HG02852 (cell line): Measurements from ENCODE around the gene SMYD2.
A peak's percentile ranks its signal among the peaks of the same experiment; 100 is the strongest.
"Not testable (repeated sequence)": the region's sequence is repeated elsewhere in the genome, so short reads cannot be mapped to it uniquely, and the experiment has no call there.

Source experiments
- ATAC-seq: cut with Tn5 transposase; IDR thresholded peaks from one replicate; pipeline ENCODE4 v1.9.1; 2021; ENCODE audit warnings: mild to moderate bottlenecking, moderate library complexity; ENCODE audit not compliant: unreplicated experiment

Gene SMYD2

DNA sequence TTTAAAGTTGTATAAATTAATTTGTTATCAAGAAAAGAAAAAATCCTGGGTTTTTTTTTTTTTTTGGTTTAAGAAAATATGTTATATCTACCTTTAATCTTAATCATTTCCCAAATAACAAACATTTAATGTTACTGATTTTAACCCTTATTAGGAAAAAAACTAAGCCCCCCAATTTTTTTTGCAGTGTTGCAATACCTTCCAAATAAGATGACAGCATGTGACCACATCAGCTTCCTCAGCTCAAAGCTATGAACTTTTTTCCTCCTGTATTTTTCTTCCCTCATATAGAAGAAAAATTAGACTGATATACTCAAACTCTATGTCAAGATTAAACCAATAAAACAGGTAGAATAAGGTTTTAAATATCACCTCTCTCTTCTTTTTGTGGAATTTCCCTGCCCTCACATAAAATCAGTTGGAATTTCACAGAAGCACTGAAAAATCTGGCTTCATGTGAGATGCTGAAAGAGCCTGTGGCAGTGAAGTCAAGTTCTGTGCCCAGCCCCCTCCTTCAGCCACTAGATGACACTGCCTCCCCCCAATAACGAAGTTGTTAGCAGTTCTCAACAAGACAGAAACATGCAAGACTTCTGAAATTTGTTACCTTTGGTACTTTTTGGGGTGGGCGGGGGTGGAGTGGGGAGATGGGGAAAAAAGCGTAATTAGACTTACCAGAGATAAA lies 9.6 kb upstream of the SMYD2 start:
- ATAC-seq = no peak

DNA sequence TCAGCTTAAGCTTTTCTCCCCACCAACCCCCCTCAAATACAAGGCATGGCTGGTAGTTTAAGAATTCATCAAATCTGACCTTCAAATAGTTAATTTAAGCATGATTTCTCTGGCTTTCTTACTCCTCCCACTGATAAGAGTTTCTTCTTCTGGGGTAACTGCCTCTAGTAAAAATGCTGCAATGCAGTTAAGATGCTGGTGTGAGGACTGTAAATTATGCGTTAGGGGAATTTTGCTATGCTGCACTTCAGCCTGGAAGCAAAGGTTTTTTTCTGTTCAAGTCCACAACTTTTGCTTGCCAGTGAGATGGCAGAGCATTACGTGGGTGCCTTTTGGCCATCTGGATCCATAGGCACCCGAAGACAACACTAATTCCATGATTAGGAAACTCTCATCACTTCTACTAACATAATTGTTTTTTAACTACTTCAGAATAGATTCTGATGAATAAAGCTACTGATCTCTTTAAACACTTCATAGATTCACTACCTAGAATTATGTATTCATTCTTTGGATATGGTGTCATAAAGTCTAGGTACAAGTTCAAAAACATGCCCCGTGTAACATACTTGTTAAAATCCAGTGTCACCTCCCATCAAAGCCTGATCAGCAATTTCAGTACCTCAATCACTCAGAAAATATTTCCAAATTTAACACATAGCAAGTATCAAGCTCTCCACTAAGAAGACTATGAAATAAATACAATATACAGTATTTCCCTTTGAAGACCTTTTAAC lies 8.8 kb upstream of the SMYD2 start:
- no peak for ATAC-seq

DNA sequence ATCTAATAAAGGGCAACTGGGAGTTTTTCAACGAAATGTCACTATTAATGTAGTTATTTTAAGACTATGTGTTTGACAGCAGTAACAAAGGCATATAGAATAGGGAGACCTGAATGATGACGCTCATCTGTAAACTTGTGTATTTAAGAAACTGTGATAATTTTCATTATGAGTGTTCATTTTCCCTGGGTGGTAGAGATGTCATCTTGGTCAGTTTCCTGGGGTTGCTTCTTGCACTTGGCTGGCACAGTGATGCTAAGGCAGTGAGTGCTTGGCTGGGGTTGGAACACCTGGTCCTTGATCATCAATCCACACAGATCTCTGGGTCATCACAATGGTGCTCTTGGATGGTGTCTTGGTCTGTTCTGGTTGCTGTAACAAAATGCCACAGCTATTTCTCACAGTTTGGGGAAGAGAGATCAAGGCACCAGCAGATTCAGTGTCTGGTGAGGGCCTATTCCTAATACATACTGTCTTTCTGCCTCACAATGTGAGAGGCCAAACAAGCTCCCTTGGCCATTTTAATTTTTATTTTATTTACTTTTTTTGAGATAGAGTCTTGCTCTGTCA lies 7.9 kb upstream of the SMYD2 start:
- no peak for ATAC-seq

DNA sequence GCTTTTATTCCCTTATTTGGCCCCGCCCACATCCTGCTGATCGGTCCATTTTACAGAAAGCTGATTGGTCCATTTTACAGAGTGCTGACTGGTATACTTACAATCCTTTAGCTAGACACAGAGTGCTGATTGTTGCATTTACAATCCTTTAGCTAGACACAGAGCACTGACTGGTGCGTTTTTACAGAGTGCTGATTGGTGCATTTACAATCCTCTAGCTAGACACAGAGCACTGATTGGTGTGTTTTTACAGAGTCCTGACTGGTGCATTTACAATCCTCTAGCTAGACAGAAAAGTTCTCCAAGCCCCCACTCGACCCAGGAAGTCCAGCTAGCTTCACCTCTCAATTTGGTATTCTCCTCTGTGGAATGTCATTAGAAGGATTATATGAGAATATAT lies 5.3 kb upstream of the SMYD2 start:
- not testable (repeated sequence) for ATAC-seq

DNA sequence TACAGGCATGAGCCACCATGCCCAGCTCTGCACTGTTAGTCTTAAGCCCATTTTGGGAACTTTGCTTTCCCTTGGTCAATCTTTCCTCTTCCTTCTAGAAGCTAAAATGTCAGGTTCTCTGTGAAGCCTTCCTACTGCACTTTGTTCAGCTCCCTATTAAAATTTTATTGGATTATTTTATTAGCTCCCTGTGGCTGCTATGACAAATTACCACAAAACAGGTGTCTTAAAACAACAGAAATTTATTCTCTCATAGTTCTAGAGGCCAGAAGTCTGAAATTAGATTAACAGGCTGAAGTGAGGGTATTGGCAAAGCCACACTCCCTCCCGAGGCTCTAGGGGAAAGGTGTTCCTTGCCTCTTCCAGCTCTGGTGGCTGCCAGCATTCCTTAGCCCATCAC lies 4.2 kb upstream of the SMYD2 start:
- no peak for ATAC-seq

DNA sequence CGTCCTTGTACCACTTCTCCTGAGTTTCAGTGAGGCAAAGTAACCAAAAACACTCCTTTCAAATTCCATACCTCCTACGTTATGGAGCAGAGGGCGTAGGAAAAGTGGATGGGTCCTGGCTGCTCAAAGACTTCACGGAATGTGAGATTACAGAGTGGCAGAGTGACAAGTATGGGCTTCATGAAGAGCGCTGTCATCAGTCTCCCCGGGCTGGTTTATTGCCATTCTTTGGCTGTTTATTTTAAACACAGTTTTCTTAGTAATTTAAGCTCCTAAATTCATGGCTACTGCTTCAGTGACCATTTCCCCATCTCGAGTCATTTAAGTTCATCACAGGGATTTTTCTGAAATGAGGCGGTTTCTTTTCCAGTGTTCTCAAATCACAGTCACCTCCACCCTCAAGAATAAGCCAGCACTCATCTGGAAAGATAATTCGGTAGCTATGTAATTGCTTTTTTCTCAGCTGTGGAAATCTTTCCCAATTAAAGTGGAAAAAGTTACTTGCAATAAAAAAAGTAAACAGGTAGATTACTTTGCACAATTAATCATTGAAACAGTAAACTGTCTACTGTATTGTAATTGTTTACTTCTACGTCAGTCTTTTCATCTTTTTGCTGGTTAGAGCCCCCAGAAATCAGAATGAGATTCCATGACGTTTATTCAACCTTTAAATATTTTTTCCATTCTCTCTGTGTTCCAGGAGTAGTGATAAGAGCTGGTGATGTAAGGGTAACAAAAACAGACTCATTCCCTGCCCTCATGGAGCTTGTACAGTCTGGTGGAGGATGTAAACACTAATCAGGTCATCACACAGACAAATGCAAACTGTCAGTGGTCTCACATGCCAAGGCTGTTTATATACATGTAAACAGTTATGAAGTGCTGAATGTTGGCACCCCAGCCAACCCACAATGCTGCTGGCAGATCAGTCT lies 3.0 kb upstream of the SMYD2 start:
- no peak for ATAC-seq

DNA sequence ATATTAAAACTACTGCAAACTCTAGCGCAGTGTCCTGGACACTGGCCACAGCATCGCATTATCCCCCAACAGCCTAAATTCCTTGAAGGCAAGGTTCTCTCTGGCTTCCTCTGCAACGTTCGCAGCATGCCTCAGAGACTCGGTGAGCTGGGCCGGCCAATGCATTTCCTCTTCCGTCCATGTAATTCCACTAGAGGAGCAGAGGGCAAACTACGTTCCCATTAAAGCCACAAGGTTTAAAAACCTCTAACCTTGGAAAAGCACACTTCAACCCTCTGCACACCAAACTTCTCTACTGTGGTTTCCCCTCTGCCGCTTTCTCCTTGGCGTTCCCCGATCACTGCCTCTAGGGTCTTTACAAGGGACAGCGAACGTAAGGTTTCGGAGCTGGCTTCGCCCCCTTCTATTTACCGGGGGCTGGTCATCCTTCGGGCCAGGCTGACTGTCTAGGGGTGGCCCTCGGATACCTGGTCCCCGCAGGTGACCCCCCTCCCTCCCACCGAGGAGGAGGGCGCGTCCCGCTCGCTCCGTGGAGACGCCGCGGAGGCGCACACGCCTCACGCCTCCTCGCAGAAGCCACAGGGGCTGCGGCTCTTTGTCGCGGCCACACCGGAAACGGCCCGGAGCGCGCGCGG lies 456 bp upstream of the SMYD2 start:
- peak; percentile 8 for ATAC-seq

DNA sequence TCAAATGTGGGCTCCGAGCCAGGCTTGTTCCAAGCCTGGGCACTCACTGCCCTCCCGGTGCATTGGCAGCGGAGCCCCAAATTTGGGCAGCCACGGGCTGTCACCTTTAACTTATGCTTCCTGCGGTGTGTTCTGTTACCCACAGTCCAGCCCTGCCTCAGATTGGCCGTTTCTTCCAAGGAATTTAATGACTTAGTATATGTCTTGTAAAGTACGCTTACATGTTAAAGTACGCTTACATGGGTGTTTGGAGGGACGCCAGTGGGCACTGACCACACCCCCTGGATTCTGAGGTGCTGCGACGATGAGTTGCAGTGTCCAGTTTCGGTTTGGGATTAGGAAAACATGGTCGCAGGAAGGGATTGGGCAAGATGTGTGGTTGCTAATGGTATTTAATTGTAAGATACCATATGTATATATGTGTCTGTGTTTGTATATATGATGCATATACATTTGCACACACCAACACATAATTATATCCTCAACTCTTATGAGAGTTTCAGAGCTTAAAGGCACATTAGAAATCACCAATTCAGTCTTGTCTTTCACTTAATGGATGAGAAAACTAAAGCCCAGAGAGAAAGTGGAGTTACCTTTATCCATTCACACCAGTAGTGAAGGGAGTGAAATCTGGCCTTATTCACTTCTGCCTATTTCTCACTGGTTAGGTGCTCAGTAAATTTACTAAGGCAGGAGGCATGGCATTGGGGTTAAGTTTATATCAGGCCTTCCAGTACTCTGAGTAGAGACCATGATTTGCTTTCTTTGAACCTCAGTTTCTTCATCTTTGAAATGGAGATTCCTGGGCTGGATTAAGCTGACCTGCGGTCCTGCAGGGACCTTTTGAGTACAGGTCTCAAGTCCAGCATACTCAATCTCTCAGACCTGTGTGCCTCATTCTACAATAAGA lies 1.0 kb downstream of the SMYD2 start:
- no peak for ATAC-seq

DNA sequence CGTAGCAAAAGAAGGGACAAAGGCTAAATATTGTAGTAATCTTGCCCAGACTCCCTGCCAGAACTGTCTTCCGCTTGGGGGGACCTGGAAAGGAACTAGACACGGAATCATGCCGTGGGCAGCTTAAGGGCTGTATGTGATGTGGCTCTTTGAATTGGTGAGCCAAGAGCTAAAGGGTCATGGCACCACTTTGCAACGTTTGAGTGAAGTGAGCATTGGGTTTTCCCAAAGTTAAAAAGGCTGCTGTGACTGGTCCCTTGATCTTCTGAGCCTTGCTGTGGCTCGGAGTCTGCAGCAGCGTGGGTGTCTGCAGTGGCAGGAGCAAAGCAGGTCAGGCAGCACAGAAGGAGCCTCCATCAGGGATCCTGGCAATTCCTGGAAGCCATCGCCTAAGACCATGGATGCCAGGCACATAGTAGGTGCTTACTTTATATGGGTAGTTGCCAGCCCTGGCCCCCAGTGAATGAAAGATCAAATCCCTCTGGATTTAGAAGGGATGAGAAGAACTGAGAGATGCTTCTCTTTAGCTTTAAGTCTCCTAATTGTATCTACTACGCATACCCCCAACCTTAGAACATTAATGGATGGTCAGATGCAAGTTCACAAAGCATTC lies 1.8 kb downstream of the SMYD2 start:
- no peak for ATAC-seq

DNA sequence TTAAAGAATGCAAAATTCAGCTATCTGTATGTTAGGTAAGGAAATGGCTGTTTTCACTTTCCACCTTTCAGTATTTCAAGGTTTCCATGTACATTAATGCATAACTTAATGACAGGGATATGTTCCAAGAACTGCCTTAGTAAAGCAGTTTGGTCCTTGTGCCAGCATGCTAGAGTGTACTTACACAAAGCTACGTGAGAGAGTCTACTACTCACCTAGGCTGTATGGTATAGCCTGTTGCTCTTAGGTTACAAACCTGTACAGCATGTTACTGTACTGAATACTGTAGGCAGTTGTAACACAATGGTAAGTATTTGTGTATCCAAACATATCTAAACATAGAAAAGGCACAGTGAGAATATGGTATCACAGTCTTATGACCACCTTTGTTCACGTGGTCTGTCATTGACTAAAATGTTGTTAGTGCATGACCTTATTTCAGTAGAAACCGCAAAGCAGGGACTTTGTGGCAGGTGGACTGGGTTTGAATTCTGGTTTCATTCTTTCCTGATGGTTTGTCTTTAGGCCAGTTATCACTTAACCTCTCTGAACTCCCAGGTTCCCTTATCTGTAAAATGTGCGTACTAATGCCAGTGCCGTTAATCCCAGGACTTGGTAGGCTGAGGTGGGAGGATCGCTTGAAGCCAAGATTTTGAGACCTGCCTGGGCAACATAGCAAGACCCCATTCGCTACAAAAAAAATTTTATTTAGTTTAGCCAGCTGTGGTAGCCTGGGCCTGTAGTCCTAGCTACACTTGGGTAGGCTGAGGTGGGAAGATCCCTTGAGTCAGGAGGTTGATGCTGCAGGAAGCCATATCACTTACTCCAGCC lies 4.9 kb downstream of the SMYD2 start:
- no peak for ATAC-seq

DNA sequence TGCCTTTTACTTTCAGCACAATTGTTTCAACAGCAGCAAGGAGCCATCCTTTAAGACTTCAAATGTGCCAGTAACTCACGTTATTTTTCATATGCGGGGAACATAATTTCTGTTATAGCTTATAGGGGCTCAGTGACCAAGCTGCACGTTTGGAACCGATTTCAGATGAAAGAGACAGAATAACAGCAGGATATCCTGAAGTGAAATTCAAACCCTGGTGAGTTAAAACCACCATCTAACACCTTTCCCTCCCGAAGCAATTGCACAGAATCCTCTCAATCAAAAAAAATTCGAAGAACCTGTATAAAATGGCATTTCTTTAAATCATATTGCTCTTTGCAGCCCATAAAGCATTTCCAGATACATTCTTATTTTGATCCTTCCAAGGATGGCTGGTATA lies 6.9 kb downstream of the SMYD2 start:
- ATAC-seq = no peak

DNA sequence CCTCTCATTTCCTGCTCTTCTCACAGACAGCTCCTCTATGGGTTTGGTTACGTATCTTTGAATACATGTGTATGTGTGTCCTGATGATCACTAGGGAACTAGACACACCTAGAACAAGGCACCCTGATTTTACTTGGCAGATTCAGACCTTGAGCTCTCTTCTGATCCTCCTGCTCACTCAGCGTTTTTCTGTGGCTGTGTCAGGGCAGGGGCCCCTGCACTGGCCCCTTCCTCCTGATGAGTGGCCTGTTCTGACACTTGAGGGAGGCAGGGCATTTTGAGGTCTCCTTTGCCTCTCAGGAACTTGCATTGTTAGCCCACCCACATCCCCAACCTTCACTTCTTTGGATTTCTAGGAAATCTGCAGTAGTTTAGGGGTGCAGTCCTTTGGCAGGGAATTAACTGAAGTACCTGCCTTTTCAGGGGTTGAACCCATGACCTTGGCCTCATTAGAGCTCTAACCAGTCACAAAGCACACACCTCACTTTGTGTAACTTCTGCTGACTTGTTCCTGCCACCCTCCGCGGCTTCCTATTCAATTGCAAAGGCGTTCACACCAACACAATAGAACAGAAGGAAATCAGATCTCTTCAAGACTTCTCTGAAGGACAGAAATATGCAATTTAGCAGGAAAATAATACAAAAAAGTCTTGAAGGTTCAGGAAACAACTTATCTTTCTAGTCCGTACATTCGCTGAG lies 8.8 kb downstream of the SMYD2 start:
- ATAC-seq = no peak

DNA sequence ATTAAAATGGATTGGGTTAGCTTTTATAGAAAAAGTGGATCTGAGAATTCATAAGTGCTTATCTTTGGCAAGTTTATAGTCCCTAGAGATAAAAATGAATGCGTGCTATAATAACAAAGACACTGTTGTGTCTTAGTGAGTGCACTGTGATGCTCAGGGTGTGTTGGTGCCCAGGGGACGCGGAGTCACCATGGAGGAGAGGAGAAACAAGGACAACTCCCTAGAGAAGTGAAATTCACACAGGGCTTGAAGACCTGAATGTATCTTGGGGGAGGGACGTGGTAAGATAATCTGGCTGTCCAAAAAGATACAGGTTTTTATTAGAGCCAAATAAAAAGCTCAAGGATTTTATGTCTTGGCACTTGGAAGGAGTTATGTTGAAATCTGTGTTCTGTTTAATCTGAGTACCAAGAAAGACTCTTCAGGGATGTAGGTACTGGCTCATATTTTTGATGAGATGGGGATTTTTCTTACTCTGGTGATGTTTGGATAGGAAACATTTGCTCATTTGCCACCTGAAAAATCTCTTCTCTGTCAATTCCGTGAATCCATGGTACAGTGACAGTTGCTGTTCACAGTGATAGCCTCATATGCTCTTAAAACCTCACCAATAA lies 9.6 kb downstream of the SMYD2 start:
- no peak for ATAC-seq

DNA sequence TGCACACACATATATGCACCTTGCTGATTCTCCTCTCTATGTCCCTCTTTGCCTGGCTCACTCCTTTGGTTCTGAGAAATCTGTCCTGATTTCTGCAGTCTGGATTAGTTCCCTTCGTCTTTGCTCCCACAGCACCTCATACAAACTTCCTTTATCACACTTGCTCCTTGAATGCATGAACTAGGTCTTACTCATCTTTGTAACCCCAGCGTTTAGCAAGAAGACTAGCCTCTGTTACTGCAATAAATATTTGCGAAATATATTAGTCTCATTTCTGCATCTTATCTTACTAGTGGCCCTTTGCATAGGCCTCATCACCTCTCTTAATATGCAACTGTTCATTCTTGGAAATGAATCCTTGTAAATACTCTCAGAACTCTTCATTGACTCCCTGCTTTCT lies 11.4 kb downstream of the SMYD2 start:
- ATAC-seq = no peak

DNA sequence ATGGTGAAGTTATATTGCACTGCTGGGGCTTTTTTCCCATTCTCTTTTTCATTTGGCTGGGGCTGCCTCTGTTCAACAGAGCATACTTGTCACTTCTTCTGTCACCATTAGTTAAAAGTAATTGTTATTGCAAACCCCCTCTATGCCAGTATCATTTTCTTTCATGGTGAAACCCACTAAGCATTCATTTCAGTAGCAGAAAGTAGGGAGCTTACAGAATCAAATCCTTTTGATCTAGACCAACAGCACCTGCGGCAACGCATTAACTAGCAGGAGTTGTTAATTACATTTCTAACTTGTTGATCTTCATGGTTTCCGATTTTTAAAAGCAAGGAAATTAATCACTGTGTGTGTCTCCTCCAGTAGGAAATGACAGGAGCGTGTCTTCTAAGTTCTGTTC lies 15.0 kb downstream of the SMYD2 start:
- ATAC-seq = no peak

DNA sequence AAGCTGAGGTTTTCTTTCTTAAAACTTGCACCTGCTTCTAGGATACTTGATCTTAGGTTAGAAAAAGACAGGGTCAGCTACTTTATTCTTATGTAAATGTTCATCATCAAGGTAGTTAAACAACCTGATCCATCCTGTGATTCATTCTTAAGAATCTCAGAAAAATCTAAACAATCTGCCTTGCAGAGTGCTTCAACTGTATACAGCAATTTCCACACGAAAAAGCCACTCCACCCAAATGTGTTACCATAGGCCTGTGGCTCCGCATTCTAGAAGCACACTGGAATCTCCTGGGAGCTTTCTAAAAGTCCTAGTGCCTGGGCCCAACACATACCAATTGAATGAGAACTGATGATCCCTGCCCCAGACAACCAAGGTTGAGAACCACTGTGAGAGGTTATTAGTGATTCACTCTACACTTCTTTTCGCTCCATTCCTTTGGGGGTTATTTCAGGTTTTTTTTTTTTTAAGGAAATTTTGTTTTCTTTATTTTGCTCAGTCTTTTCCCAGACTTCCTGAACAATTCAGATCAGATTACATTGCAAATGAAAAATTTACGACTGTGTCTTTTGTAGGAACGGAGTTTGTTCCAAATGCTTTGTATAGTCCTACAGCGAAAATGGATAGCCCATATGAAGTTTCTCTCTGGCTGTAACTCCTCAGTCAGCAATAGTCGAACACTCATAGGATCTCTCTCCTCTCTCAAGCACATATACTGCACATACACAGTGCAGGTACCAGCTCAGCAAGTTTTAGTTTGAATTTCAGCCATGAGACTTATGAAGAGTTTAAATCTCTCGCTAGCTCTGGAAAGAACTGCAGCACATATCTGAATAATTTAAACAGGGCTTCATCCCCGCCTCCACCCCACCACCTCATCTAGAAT lies 16.1 kb downstream of the SMYD2 start:
- no peak for ATAC-seq
